A673 (cell line): ENCODE results near the gene MEF2A. TPM values are rescaled to one million over a fixed set of nuclear protein-coding genes. Genes with fewer than 3 reads are reported as not detected.
A peak's percentile ranks its signal among the peaks of the same experiment; 100 is the strongest.
"Not testable (repeated sequence)": the region's sequence is repeated elsewhere in the genome, so short reads cannot be mapped to it uniquely, and the experiment has no call there.

Experiments
- Bru-seq: library from RNA; stranded (reverse); fragments of 400-500 nt; gene quantifications from one replicate; lab custom pipeline; 2021; lab: Mats Ljungman, UMichigan
- BruChase-seq, 2 experiments: library from RNA; stranded (reverse); fragments of 400-500 nt; gene quantifications; one replicate each; lab custom pipeline; 2021; lab: Mats Ljungman, UMichigan
- BruUV-seq: library from RNA; stranded (reverse); fragments of 400-500 nt; replicated peaks from 2 replicates; lab custom pipeline; 2021; lab: Mats Ljungman, UMichigan
- CTCF ChIA-PET: fragments of 300-600 bp; sonication (Branson Sonifier 250); formaldehyde crosslinking; loops from one replicate; lab custom pipeline; 2022; ENCODE audit warnings: antibody characterized with exemption; lab: Charles Lee
- POLR2A ChIA-PET: fragments of 300-600 bp; sonication (Branson Sonifier 250); formaldehyde crosslinking; loops from one replicate; lab custom pipeline; 2022; ENCODE audit warnings: antibody characterized with exemption; ENCODE audit not compliant: low non-redundant PET; lab: Charles Lee
- DNase-seq: peaks from one replicate; pipeline ENCODE4 v3.0.0-alpha.2; 2015; ENCODE audit warnings: low spot score
- H3K27ac ChIP-seq: fragments of 200-600 bp; sonication (generic); 2 replicates; pipeline ENCODE4 v1.5.1; 2016; ENCODE audit warnings: mixed run types, low read depth, mild to moderate bottlenecking, mixed read lengths, antibody characterized with exemption, low read length; ENCODE audit not compliant: poor library complexity, severe bottlenecking
- H3K27me3 ChIP-seq: fragments of 200-600 bp; sonication (generic); replicated peaks from 2 replicates; pipeline ENCODE4 v1.6.1; 2017; ENCODE audit warnings: mixed run types, low read depth, mild to moderate bottlenecking, mixed read lengths, antibody characterized with exemption, low read length; ENCODE audit not compliant: insufficient read depth, poor library complexity
- H3K36me3 ChIP-seq: fragments of 200-600 bp; sonication (generic); 2 replicates; pipeline ENCODE4 v1.6.1; 2016; ENCODE audit warnings: mixed run types, mild to moderate bottlenecking, mixed read lengths, antibody characterized with exemption, low read length; ENCODE audit not compliant: insufficient read depth, poor library complexity, severe bottlenecking
- H3K4me1 ChIP-seq: fragments of 200-600 bp; sonication (generic); 2 replicates; pipeline ENCODE4 v1.6.1; 2017; ENCODE audit warnings: mixed run types, mild to moderate bottlenecking, mixed read lengths, antibody characterized with exemption, low read length; ENCODE audit not compliant: insufficient read depth, poor library complexity, severe bottlenecking
- H3K4me3 ChIP-seq: fragments of 200-600 bp; sonication (generic); 2 replicates; pipeline ENCODE4 v1.5.1; 2016; ENCODE audit warnings: low read depth, mixed run types, mild to moderate bottlenecking, mixed read lengths, low read length; ENCODE audit not compliant: poor library complexity, severe bottlenecking
- H3K9me3 ChIP-seq: fragments of 200-600 bp; sonication (generic); 2 replicates; pipeline ENCODE4 v1.6.1; 2016; ENCODE audit warnings: mixed run types, low read depth, mild to moderate bottlenecking, mixed read lengths, antibody characterized with exemption, low read length; ENCODE audit not compliant: poor library complexity, severe bottlenecking
- CTCF ChIP-seq: fragments of 300-800, 200-600 bp; sonication (generic); conservative IDR thresholded peaks from 2 replicates; pipeline ENCODE4 v1.5.1; 2017; ENCODE audit warnings: low read depth, mild to moderate bottlenecking, antibody characterized with exemption, low read length, moderate library complexity, mixed read lengths
- EZH2 ChIP-seq: fragments of 200-600 bp; sonication (generic); IDR thresholded peaks from 2 replicates; pipeline ENCODE4 v1.6.1; 2017; ENCODE audit warnings: borderline replicate concordance, low read depth, mild to moderate bottlenecking, mixed read lengths, antibody characterized with exemption, low read length; ENCODE audit not compliant: poor library complexity, severe bottlenecking
- intact Hi-C: fragments of 100-400 bp; cut with micrococcal nuclease; formaldehyde crosslinking; loops from one replicate; pipeline ENCODE4 v1.10.0; 2022; ENCODE audit not compliant: unreplicated experiment
- long read RNA-seq: library from polyadenylated mRNA; stranded (forward); transcript quantifications from one replicate; pipeline ENCODE4 v2.0.0, GENCODE V29; 2022
- total RNA-seq: library from RNA; stranded (reverse); gene quantifications from 2 replicates; pipeline ENCODE4 v1.2.3, GENCODE V29; 2021

The MEF2A gene
- total RNA-seq (26.4 and 29.5 TPM in 2 replicates), Bru-seq, nascent RNA (percentile 87 among the genes with signal in this experiment), BruChase-seq, experiment 1, labeled RNA remaining after a 2-hour chase (percentile 79 among the genes with signal in this experiment), BruChase-seq, experiment 2, labeled RNA remaining after a 6-hour chase (percentile 70 among the genes with signal in this experiment)
- long read RNA-seq, full-length matches to known transcripts: 18 of 54 reads
- long read RNA-seq, partial matches to known transcripts: 9 of 54 reads
- long read RNA-seq, other reads (novel, unspliced or antisense): 27 of 54 reads

DNA sequence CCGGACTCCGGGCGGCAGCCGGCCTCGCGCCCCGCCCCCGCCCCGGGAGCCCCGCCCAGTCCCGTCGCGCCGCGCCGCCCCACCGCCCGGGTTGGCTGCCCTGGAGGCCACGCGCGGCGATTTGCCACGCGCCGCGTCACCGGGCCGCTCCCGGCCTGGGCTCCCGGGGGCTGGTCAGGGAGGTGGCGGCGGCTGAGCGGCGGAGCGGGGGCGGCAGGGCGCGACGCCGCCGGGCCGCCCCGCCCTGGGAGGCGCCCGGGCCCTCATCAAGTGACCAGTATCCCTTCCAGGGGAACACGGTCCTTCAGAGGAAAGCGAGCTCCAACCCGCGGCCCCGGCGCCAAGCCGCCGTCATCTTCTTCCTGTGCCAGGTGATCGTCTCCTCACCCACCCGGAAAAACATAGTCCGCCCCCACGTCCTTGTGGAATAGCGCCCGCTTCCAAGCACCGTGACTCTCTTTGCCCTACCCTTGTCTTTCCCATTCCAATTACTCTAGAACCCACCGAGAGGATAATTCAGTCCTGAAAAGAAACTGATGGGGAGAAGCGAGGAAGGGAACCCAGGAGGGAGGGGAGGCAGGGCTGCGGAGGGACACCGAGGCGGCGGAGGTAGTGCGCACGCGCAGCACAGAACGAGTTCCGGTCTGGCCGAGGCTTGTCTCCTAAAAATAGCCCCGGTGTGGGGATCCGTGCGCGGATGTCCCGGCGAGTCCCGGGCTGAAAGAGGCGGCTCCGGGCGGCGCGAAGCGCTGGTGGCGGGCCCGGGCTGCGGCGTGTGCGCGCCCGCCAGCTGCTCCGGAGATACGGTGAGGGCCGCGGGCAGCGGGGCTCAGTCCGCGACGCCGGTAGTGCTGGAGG is at the start of gene MEF2A:
Gene MEF2A (plus strand): TSS at position 686 of the 858 bp plus-strand sequence. CDS start 67,136 bp downstream, outside the sequence.
- ChIA-PET POLR2A (no interaction called here), CTCF (no interaction called here)
- Histone ChIP-seq H3K9me3 (no peaks in the 10 kb centered on the region), H3K4me3 (peak within 1 kb of the TSS; percentile 88), H3K36me3 (no peaks in the 10 kb centered on the region), H3K27me3 (no peaks in the 10 kb centered on the region), H3K4me1 (peaks cover 18% of the 10 kb centered on the region), H3K27ac (peak within 1 kb of the TSS; percentile 91)
- intact Hi-C loops: loop anchor here (5.0 to 10.0 kb wide), 2 partner anchors 137 to 281 kb away; no protein-coding TSS in a partner anchor
- DNase-seq: peak; percentile 96
- BruUV-seq: no TSS peak
- TF ChIP-seq EZH2 (no peak), CTCF (no peak)

GRCh38 chr15:99518191-99518590 is 47.6 kb upstream of the MEF2A start:
- ChIA-PET POLR2A (no interaction called here), CTCF (no interaction called here)
- H3K27me3 ChIP-seq: no peaks in the 10 kb centered on the region
- DNase-seq: no peak
- H3K36me3 ChIP-seq: no peaks in the 10 kb centered on the region
- H3K27ac ChIP-seq: no peak overlapping the region
- H3K4me3 ChIP-seq: no peak overlapping the region
- H3K9me3 ChIP-seq: no peaks in the 10 kb centered on the region
- H3K4me1 ChIP-seq: no peaks in the 10 kb centered on the region
- TF ChIP-seq CTCF: no peak
- no peak for TF ChIP-seq EZH2
- BruUV-seq: no TSS peak
- intact Hi-C loops: no loop called here

GRCh38 chr15:99519366-99519765 is 46.4 kb upstream of the MEF2A start:
- intact Hi-C loops, POLR2A ChIA-PET, H3K4me3 ChIP-seq, CTCF ChIA-PET, BruUV-seq, H3K27ac ChIP-seq, H3K27me3 ChIP-seq, H3K36me3 ChIP-seq, DNase-seq, H3K9me3 ChIP-seq, H3K4me1 ChIP-seq: not testable (repeated sequence)
